GM10248 (cell line): Measurements from ENCODE around the gene UNC13B.

Experiments used
- CTCF ChIA-PET: fragments of 300-600 bp; sonication (Branson Sonifier 250); formaldehyde crosslinking; extraction: SDS; loops from one replicate; lab custom pipeline; 2021; ENCODE audit warnings: antibody characterized with exemption; lab: Yijun Ruan, JAX
- POLR2A ChIA-PET: fragments of 350-650 bp; sonication (Branson Sonifier 250); formaldehyde crosslinking; extraction: SDS; loops from one replicate; lab custom pipeline; 2020; ENCODE audit warnings: antibody characterized with exemption; lab: Yijun Ruan, JAX
- DNase-seq: peaks from one replicate; pipeline ENCODE4 v3.0.0; 2012; ENCODE audit errors: extremely low spot score
- TF ChIP-seq, protein P1 (sequence below): IDR thresholded peaks from 2 replicates; pipeline ENCODE4 v1.5.1; 2012; ENCODE audit warnings: mild to moderate bottlenecking, low read depth; ENCODE audit errors: extremely low read depth, missing control alignments, control extremely low read depth

The UNC13B gene

GRCh38 chr9:35353731-35354365 lies 192.0 kb downstream of the UNC13B start:
- ChIA-PET CTCF (interaction anchor here (0.9 to 4.4 kb wide), 5 partner anchors 9 to 237 kb away, joined by 3 to 13 read pairs (median 3); no protein-coding TSS in a partner anchor), POLR2A (no interaction called here)
- TF ChIP-seq, protein P1, sequence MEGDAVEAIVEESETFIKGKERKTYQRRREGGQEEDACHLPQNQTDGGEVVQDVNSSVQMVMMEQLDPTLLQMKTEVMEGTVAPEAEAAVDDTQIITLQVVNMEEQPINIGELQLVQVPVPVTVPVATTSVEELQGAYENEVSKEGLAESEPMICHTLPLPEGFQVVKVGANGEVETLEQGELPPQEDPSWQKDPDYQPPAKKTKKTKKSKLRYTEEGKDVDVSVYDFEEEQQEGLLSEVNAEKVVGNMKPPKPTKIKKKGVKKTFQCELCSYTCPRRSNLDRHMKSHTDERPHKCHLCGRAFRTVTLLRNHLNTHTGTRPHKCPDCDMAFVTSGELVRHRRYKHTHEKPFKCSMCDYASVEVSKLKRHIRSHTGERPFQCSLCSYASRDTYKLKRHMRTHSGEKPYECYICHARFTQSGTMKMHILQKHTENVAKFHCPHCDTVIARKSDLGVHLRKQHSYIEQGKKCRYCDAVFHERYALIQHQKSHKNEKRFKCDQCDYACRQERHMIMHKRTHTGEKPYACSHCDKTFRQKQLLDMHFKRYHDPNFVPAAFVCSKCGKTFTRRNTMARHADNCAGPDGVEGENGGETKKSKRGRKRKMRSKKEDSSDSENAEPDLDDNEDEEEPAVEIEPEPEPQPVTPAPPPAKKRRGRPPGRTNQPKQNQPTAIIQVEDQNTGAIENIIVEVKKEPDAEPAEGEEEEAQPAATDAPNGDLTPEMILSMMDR, result no peak
- no peak for DNase-seq

DNA sequence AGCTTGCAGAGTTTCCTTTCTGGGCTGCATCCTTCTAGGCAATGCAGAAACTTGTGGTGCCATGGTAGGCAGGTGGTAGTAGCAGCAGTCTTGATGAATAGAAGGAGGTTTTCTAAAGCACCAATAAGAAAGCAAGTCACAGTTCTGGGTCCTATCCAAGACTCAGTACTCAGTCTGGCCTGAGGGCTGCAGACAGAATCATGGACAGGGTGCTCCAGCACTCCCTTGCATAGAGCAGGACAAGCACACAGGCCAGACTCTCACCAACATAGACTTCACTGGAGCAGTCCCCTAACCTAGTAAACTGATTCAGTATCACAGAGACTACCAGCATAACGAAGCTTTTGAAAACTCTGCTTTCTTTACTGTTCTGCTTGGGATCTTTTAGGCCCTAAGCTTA lies 194.1 kb downstream of the UNC13B start:
- DNase-seq, result no peak
- ChIA-PET CTCF (interaction anchor here (1.0 to 4.4 kb wide), 3 partner anchors 12 to 17 kb away, joined by 3 to 13 read pairs (median 4); no protein-coding TSS in a partner anchor), POLR2A (no interaction called here)
- TF ChIP-seq, protein P1, result no peak

- DNase-seq, result no peak
- TF ChIP-seq, protein P1, result no peak
- CTCF ChIA-PET, result no interaction called here
- POLR2A ChIA-PET, result no interaction called here
Observed at GRCh38 chr9:35357116-35357515, 195.3 kb downstream of the UNC13B start.

- TF ChIP-seq, protein P1, result no peak
- ChIA-PET POLR2A (no interaction called here), CTCF (no interaction called here)
- DNase-seq, result no peak
Observed at GRCh38 chr9:35357826-35358225, 196.0 kb downstream of the UNC13B start.

DNA sequence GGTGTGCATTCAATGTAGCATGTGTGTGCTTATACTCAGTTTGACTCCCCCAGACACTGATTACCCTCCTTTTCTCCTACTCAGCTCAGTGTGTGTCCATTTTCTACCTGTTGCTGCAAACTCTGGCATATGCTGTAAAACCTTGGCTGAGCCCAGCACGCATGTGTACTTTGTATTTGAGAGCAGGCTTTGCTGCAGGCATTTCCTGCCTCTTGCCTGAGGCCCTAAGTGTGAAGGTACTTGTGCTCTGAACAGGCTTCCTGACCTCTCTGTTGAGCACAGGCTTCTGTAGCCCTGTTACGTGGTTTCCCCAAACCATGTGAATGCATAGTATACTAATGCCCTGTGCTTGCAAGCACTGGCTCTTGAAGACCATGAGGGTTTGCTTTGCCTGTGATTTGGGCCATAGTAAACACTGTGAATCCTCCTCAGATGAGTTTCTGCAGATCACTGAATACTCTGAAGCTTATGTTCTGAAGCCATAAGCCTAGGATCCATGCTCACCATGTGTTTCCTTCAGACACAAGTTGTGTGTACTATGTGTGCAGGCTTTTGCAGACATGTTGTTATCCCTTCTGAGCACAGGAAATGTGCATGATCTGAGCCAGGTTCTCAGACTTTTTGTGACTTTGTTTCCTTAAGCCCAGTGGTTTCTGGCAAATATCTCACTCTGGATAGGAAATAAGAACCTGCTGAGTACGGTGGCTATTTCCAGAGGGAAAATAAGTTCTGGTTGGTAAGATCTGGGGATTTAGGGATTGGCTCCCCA lies 203.2 kb downstream of the UNC13B start:
- POLR2A ChIA-PET, result no interaction called here
- TF ChIP-seq, protein P1, result no peak
- CTCF ChIA-PET, result no interaction called here
- DNase-seq, result no peak

DNA sequence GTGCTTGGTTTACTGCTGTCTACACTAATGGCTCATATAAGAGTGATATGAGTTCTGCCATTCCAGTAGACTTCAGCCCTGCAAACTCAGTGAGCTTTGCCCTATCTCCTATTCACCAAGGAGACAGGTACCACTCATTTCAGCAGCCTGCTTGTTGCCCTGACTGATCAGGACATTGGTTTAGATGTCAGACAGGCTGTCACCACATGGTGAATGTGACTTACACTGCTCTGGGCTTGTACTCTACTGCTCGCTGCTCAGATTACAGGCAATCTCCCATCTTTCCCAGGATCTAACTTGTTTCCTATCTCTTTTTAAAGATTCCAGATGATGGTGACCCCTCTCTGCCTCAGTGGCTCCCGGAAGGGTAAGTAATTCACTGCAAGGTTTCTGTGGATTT lies 204.8 kb downstream of the UNC13B start:
- POLR2A ChIA-PET, result no interaction called here
- CTCF ChIA-PET, result no interaction called here

More for the DNA sequence above, 204.8 kb downstream of the UNC13B start:
- no peak for DNase-seq
- TF ChIP-seq, protein P1, result no peak
